HG03378 (cell line): ENCODE data around the gene NFX1.
A peak's percentile ranks its signal among the peaks of the same experiment; 100 is the strongest.

ENCODE experiments used
- ATAC-seq: cut with Tn5 transposase; IDR thresholded peaks from one replicate; pipeline ENCODE4 v1.9.1; 2021; ENCODE audit warnings: mild to moderate bottlenecking, moderate library complexity; ENCODE audit not compliant: unreplicated experiment

The NFX1 gene

DNA sequence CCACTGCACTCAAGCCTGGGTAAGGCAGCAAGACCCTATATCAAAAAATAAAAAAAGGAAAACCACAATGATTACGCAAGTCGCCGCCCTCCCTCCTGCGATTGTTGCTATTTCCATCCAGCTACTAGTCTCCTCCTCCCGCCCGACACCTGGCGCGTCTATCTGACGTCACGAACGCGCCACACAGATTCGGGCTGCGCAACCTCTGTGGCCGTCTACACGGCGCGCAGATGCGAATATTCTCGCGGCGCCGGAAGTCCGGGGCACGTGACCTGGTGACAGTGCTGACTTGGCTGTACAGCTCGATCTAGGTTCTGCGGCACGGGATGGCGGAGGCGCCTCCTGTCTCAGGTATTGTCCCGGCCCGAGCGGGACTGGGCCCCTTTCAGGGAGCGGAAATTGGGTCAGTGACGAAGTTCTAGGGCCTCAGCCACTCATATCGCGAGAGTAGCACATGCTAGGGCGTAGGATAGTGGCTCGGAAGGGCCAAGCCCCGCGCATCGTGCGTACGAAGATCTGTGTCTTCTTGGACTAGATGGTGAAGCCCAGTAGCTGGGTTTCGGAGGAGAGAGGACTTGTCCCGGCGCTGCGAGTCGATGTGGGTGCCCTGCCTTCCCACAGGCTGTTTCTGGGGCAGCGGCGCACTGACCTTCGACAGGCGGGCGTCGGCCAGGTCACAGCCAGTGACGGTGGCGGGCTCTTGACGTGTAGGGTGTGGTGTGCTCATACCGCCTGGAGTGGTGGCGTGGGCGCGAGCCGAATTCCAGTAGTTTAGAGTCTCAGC is at the start of gene NFX1:
Gene NFX1, plus strand, starts transcription at position 270 of the 784 bp plus-strand sequence. Its CDS starts 57 bp downstream, at position 327.
- peak; percentile 81 for ATAC-seq

DNA sequence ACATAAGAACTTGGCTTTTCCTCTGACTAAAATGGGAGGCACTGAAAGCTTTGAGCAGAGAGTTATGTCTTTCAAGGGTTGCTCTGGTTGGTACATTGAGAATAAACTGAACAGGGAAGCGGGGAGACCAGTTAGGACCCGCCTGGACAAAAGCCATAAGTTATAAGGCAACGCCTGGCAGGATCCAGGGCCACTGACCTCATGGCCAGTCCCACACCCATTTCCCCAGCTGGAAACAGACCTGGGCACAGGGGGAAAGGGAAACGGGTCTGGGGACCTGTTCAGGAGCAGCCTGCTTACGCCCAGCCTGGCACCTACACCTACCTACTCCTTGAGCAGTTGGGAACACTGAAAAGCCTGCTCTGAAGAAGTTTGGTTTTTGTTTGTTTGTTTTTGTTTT is 49.0 kb upstream of the NFX1 start:
- ATAC-seq: no peak

DNA sequence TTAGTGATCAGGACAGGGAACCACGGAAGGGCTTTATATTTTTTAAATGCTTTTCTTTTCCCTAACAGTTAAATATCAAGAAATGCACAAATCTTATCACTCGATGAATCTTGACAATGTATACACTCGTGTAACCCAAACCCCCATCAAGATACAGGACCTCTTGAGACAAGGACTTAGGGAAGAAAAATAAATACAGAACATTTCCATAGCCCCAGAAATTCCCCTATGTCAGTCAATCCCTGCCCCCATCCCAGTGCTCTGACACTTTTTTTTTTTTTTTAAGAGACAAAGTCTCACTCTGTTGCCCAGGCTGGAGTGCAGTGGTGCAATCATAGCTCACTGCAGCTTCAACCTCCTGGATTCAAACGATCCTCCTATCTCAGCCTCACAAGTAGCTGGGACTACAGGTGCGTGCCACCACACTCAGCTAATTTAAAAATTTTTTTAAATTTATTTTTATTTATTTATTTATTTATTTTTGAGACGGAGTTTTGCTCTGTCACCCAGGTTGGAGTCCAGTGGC is 47.6 kb upstream of the NFX1 start:
- ATAC-seq: no peak

DNA sequence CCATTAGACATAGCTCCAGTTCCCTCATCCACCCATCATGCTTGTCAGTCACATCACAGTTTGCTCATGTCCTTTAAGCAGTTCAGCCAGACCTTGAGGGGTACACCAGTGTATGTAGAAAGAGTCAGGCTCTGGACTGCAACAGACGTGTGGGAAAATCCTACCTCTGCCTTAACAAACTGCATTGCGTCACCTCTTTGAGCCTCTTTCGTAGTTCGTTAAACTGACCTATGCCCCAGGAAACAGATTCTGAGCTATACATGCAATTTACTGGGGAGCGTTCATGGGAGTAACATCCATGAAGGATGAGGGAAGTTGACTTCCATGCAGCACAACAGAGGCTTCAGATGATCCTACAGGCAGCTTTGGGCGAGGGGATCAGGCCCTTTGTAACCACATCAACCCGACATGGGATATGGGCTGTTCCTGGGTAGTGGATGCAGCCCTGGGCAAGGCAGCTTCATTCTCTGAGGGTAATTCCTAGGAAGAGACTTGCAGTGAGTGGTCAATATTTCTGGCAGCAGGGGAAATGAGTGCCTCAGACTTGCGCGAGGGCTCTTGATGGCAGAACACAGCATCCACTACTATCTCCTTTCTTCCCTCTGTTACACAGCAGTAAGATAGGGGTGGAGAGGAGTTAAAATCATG is 46.1 kb upstream of the NFX1 start:
- ATAC-seq: no peak

DNA sequence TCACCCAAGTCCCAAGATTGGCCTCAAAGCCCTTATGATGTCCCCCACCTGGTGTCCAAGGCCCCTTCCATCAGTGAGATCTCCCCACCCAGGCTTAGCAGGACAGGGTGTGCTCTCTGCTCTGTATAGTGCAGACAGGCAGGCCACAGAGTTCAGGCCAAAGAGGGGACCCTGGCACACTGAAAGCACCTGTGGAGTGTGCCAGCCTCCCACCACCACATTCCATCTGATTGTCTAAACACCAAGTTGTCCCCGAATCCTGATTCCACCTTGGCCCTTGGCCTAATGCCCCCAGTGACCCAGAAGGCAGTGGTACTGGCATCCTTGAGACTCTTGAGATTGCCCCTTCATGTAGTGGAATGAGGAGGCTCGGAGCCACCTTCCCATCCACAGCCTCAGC is 45.0 kb upstream of the NFX1 start:
- ATAC-seq: no peak

DNA sequence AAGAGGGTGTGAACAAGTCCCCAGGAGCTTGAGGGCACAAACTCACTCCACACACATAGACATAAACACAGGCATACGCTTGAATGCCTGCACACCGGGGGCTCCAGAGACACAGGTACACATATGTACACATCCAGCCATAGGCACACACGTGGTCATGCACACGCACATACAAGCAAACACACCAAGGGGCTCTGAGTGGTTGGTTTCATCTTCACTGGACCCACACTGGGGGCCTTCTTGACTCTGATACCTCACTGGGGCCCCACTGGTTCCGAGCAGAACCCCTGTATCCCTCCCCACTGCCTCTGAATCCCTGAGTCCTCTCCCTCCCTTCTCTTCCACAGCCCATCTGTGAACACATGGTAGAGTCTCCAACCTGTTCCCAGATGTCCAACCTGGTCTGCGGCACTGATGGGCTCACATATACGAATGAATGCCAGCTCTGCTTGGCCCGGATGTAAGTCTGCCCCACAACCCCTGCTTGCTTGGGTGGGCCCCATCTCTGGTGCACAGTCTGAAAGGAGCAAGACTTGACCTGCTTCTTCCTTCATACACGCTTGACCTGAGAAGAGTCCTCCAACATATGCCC is 44.0 kb upstream of the NFX1 start:
- ATAC-seq: no peak

DNA sequence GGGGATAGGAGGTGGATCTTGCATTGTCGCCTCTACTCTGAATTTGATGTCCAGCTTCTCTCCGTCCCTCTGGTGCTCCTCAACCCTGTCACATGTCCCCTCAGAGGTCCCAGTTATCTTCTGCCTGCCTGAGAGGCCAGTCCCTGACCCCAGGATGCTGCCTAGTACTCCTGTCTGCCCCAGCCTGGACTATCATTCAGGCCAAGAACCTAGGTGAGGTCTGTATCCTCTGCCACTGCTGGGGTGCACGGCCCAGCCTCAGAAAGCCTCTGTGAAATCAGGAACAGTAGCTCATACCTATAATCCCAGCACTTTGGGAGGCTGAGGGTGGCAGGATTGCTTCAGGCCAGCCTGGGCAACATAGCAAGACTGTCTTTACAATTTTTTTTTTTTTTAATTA is 41.7 kb upstream of the NFX1 start:
- ATAC-seq: no peak

DNA sequence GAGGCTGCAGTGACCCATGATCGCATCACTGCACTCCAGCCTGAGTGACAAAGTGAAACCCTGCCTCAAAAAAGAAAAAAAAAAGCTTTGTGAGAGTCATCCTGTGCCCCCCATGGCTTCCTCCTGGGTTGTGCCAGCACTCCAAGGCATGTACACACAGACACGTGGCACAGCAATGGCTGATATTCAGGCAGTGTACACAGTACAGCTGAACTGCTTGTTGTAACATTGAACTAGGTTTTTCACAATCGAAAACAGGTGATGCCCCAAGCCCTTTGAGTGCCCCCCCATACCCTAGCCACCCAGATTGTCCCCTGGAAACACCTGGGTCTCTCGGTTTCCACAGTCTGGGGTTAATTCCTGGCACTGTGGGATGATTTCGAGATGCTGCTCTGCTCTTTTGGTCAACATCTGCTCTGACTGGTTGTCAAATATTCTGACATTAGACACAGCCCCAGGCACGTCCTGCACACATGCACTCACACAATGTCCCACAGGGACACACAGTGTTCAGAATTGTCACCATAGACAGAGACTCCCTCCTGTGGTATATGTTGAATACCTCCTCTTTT is 41.1 kb upstream of the NFX1 start:
- peak; percentile 58 for ATAC-seq

DNA sequence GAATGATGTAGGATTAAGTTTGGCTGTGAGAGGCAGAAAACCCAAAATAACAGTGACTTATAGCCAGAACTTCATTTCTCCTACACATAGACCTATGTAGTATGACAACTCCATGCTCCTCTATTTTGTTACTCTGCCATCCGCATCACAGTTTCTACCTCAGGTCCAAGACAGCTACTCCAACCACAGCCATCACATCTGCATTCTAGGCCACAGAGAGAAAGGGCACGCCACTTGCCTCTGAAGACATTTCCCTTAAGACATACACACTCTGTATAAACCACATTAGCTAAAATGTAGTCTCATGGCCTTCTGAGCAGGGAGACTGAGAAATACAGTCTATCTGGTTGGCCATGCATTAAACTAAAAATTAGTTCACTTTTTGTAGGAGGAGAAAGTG is 40.3 kb upstream of the NFX1 start:
- ATAC-seq: no peak

DNA sequence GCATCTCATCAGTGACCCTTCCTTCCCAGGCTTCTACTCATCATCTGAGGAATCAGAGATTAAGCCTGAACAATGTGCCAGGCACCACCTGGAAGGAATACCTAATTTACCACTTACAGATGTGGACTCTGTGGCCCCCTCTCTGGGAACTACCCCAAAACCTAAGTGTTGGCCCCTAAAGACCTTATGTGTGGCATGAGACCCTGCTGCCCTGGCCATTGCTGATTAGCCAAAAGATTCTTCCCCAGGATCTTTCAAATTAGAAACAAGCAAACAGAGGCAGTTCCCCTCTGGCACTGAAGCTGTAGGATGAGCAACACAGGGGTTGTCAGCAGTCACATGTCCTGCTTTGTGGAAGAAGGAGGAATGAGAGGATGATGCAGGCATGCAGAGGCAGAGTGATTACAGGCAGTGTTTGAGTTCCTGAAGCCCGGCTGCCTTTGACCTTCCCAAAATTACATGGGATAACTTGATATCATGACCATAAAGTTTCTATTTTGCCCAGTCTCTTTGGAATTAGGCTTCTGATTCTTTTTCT is 39.8 kb upstream of the NFX1 start:
- ATAC-seq: no peak

DNA sequence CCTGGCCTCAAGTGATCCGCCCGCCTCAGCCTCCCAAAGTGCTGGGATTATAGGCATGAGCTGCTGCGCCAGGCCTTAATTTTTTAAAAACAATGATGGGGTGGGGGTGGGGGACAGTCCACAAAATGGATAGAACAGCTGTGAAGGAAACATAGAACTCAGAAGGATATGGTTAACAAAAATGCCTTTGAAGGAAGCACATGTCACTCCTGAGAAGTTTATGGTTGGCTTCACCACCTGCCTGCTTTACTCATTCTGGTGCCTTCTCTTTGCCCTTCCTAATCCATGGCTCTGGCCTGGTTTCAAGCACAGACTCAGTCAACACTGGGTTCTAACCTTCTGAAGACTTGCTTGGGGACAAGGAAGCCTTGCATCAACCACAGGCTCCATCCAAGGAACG is 36.1 kb upstream of the NFX1 start:
- ATAC-seq: no peak

DNA sequence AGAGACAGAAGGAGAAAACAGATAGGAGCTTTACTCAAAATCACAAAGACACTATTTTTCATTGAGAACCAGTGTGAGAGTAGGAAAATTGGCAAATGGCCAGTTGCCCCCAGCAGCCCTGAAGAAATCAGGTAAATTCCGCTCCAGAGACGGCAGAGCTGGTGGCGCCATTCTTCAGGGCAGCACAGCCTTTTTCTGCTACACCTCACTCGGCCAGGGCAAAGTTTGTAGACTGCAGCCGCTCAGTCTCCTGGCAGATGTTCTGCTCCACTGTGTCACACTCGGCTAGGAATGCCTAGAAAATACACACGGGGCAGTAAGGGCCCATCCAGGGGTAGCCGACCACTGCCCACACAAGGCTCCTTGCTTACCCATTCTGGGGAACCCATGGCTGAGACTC is 35.3 kb upstream of the NFX1 start:
- no peak for ATAC-seq

DNA sequence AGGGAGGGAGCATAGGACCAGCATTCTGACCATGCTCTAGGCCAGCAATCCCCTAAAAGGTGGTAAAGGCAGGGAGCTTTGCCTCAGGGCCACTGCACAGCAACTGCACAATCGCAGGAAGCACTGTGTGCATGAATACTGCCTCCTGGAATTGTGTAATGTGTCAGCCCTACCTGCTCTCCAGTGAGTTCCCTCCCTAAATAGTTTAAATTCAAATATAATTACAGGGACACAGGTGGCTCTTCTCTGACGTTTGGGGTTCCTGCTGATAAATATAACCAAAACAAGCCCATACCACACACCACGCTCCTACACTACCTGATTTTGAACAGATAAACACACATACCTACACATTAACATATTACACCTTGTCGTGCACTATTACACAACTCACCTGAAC is 34.8 kb upstream of the NFX1 start:
- ATAC-seq: no peak

DNA sequence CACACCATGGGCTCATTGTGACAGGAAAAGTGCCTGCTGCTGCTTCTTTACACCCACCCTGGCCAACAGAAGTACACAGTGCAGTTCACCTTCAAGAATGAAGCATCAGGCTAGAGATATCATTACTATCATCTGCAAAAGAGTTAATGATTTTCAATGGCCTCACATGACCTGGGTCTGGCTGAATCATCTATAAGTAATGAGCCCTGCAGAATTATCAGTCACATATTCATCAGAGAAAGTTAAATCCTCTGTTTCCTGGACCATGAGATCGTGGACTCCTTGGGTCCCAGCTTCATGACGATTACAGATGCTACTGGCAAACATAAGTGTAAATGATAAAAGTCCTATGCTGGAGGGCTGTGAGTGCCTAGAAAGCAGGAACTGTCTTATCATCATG is 34.1 kb upstream of the NFX1 start:
- ATAC-seq: no peak

DNA sequence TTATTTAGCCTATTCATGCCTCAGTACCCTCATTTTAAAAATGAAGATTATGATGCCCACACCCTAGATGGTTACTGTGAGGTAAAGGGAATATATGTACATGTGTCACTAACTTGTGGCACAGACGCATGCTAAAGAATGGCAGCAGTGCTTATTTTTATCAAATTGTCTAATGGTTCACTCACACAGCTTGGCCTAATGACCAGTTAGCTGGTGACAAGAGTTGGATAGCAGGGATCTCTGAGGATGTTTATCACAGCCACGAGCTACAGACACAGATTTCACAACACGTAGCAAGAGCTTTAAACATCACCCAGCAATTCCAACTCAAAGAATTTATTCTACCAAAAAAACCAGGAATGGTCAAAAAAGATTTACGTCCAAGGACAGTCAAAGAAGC is 33.0 kb upstream of the NFX1 start:
- no peak for ATAC-seq

DNA sequence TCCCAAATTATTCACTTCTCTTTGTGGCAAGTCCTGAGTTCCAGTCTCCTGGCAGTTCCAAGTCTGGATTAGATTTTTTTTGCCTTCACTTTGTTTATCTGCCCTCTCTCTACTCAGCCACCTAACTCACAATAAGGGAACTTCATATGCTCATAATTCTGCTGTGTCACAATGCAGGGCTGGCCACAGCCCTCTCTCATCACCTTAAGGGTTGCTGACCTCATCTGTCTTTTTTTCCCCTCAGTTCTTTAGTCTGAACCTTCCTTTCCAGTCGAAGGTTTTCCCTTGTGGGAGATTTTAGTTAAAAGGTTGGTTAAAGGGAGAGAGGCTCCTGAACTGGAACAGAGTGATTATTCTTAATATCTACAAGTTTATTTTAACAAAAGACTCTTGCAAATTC is 29.9 kb upstream of the NFX1 start:
- no peak for ATAC-seq

DNA sequence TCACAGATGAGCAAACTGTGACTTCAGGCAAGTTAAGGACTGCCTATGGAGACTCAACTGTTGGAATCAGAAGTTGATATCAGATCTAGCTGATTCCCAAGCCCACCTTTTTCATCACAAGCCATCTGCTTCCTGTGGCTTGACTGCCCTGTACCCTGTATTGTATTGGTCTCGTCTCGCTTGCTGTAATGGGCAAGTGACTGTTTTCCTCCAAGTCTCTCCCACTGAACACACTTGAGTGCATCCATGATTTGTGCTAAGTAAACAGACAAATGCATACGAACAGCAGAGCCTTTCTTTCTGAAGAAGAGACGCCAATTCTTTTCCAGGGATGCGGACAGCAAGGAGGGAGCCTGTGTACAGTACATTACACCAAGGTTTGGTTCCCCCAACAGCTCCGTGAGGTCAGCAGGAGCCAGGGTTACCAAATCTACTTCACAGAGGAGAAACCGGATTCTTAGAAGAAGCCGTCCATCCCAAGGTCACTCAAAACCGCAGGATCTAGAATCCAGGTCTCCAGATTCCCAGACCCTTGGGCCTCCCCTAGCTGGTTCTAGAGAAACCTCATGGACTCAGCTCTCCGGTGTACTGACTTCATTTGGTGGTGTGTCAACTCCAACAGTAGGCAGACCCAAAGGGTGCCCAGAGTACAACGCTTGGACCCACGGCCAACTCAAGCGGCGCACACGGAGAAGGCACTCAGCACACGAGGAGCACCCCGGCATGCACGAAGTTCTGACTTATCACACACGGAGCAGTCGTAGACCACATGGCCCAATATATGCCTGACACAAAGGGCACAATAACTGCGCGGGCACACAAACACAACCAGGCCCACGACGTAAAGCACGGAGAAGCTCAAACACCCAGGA is 26.9 kb upstream of the NFX1 start:
- peak; percentile 6 for ATAC-seq

DNA sequence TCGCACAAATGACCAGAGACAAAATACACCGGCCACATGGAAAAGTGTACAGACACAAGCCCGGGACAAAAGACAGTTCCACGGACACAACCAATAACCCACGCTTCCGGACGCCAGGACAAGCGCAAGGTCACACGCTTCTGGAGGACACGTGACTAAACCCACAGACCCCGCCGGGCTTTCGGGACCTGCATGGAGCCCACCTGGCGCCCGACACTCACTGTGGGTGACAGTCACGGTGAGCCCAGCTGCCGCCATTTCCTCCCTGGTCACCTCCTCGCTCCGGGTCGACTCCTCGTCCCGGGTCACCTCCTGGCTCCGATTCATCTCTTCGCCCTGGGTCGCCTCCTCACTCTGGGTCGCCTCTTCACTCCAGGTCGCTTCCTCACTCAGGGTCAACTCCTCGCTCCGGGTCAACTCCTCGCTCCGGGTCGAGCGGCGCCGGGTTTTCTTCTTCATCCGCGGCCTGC is 26.3 kb upstream of the NFX1 start:
- peak; percentile 21 for ATAC-seq

DNA sequence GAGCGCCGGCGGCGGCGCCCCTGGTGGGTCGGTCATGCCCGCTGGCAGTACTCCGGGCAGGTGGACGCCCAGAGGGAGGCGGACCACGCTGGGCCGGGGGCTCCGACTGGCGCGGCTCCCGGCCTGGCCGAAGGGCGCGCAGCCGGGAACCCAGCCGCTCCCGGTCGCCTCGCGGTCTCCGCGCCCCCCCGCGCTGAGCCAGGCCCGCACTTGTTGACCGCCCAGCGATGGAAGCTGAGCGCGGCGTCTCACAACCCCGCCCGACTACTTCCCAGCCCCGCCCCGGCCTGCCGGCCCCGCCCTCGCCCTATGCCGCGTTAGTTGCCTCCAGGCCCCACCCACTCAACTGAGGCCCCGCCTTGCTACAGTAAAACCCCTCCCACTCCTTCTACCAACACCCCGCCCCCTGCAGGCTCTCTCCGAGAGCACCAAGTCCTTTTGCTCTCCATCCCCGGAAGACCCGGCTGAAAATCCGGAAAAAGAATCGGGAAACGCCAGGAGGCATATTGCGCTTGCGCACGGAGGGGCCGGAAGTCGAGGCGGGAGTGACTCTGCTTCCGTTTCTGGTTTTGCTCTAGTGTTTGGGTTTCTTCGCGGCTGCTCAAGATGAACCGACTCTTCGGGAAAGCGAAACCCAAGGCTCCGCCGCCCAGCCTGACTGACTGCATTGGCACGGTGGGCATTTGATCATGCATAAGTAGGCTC is 25.7 kb upstream of the NFX1 start, which contains the start of the genes BAG1 and CHMP5:
Gene BAG1, minus strand, starts transcription at position 236 of the 705 bp plus-strand sequence.
Gene CHMP5, plus strand, starts transcription at position 577 of the 705 bp plus-strand sequence. Its CDS starts 30 bp downstream, at position 607.
- peak; percentile 79 for ATAC-seq
